KG1 (cell line): ENCODE measurements around the gene OSBPL5.

Experiments used
- DNase-seq: peaks from one replicate; lab custom pipeline; 2025; lab: John Stamatoyannopoulos, UW

OSBPL5 gene

DNA sequence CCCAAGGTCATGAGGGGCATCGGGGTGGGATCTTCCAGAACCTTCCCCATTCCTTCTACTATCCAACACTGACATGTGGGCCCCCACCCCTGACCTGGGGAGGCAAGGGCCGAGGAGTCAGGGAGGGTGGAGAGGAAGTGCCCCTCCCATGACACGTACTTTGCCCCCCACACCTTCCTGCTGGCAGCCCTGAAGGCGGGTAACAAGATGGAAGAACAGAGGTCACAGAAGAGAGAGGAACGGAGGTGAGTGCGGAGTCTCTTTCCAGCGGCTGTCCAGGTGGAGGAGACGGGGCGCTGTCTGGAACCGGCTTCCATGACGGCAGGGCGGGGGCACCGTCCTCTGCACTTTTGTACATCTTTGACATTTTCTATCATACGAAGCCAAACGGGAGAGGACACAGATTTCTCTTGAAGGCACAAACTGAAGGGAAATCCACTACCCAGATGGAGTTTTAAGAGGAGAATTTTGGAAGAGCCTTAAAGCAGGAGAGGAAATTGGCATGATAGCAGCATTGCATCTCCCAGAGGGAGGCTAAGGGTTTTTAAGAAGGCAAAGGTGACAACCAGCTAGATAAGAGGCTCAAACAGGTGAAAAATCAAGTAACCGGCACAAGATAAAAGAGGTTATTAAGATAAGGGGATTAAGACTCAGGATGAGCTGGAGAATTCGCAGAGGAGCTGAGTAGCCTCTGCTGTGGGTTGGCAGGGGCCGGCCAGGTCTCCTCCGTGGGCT, 16.7 kb downstream of the OSBPL5 start:
- no peak for DNase-seq

DNA sequence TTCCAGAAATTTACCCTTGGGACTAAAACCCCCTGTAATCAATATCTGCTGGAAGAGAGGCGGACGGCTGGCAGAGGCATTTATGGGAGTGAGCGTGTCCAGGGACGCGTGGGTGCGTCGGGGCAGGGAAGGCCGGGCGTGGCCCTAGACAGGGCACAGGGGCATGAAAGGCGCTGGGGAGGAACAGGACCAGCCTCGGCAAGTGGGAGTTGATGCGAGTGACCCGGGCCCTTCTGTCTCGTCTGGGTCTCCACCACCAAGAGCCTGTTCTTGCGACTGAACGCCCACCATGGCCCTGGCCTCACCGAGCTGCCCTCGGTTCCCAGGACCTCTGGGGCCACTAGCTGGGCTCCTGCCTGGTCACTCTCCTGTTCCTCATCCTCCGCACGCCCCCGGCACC, 17.5 kb downstream of the OSBPL5 start:
- no peak for DNase-seq

GRCh38 chr11:3147257-3147619, 17.9 kb downstream of the OSBPL5 start:
- no peak for DNase-seq

- no peak for DNase-seq
Observed at GRCh38 chr11:3146612-3147256, 18.4 kb downstream of the OSBPL5 start.

GRCh38 chr11:3145206-3145520, 19.9 kb downstream of the OSBPL5 start:
- DNase-seq = no peak

- DNase-seq = no peak
Observed at GRCh38 chr11:3144296-3145205, 20.6 kb downstream of the OSBPL5 start.

- no peak for DNase-seq
Observed at GRCh38 chr11:3143136-3143880, 21.8 kb downstream of the OSBPL5 start.

GRCh38 chr11:3140291-3140603, 24.9 kb downstream of the OSBPL5 start:
- DNase-seq = no peak

GRCh38 chr11:3139481-3140290, 25.4 kb downstream of the OSBPL5 start:
- no peak for DNase-seq

DNA sequence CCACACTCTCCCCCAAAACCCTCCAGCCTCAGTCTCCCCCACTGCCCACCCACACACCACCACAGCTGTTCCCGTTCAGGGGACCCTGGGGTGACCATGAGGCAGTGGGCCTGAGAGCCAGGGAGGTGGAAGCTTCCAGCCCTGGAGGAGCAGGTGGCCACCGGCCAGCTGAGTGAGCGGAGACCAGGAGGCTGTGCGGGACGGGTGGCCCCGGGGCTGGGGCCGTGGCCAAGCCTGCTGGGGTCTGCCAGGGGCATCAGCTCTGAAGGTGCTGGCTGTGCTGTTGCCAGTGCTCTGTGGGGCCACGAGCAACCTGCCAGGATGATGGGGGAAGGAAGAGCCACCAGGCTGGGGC, 26.0 kb downstream of the OSBPL5 start:
- no peak for DNase-seq

- DNase-seq = no peak
Observed at GRCh38 chr11:3138178-3139085, 26.7 kb downstream of the OSBPL5 start.

DNA sequence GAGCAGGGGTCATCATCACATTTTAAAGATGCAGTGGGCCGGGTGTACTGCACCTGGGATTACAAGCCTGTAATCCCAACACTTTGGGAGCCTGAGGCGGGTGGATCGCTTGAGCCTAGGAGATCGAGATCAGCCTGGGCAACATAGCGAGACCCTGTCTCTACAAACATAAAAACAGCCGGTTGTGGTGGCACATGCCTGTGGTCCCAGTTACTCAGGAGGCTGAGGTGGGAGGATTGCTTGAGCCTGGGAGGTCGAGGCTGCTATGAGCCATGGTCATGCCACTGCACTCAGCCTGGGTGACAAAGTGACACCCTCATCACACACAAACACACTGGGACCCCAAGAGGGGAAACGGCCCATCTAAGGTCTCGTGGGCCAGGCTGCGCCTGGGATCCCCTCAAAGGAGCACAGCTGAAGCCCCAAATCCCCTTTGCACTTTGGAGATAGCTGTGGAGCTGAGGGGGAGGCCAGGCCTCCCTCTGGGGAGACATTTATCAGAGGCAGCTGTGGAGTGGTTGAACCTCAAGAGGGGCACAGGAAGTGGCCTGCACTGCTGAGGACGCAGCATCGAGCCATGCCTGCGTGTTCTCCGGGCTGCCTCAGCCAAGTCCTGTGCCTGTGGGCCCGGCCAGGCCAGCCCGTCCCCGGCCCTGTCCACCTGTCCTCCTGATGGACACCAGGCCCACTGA, 27.5 kb downstream of the OSBPL5 start:
- no peak for DNase-seq

GRCh38 chr11:3136546-3137455, 28.3 kb downstream of the OSBPL5 start:
- no peak for DNase-seq

- DNase-seq = no peak
Observed at GRCh38 chr11:3135481-3136440, 29.3 kb downstream of the OSBPL5 start.

- no peak for DNase-seq
Observed at GRCh38 chr11:3134651-3135480, 30.2 kb downstream of the OSBPL5 start.

- no peak for DNase-seq
Observed at GRCh38 chr11:3134218-3134621, 30.9 kb downstream of the OSBPL5 start.
